Right lobe of liver (tissue), 6 donors: Measurements from ENCODE around the gene ENOX1. TPM values are rescaled to one million over a fixed set of nuclear protein-coding genes. Genes with fewer than 3 reads are reported as not detected.

Experiments used
- ATAC-seq, 4 donors: fragments of 200-7000 bp; cut with Tn5 transposase; one replicate each; pipeline ENCODE4 v1.9.1; 2020; ENCODE audit warnings: mild to moderate bottlenecking in 4 of 4, moderate library complexity in 4 of 4
- DNase-seq, 3 donors: peaks; one replicate each; pipeline ENCODE4 v3.0.0-alpha.2; 2020
- H3K27ac ChIP-seq, 3 donors: fragments of 200-600 bp; one replicate each; pipeline ENCODE4 v1.8.0; 2022
- H3K27me3 ChIP-seq, 2 donors: fragments of 200-600 bp; one replicate each; pipeline ENCODE4 v1.8.0; 2022
- H3K36me3 ChIP-seq, 4 donors: fragments of 200-600 bp; sonication (generic) in 1 of 4; one replicate each; pipeline versions ENCODE4 v1.5.1 to v1.8.0; 2017 to 2022; ENCODE audit warnings: control low read depth in 1 of 4
- H3K4me1 ChIP-seq, 4 donors: fragments of 200-600 bp; sonication (generic) in 1 of 4; one replicate each; pipeline versions ENCODE4 v1.5.1 to v1.8.0; 2017 to 2022; ENCODE audit warnings: control low read depth in 1 of 4
- H3K4me3 ChIP-seq, 3 donors: fragments of 200-600 bp; one replicate each; pipeline ENCODE4 v1.8.0; 2022
- H3K9me3 ChIP-seq, 4 donors: fragments of 200-600 bp; sonication (generic) in 1 of 4; one replicate each; pipeline versions ENCODE4 v1.5.1 to v1.8.0; 2017 to 2022; ENCODE audit warnings: control low read depth in 1 of 4
- POLR2A ChIP-seq: fragments of 450-650 bp; IDR thresholded peaks from one replicate; pipeline ENCODE4 v1.6.1; 2017; ENCODE audit warnings: antibody characterized with exemption, mild to moderate bottlenecking
- WGBS: methylation state at CpG from one replicate; pipeline ENCODE4 v1.1.6; 2018; ENCODE audit warnings: low coverage, low lambda C conversion rate; ENCODE audit not compliant: insufficient coverage; ENCODE audit errors: missing lambda C conversion rate; 5-methylcytosine and 5-hydroxymethylcytosine counted together
- intact Hi-C, 2 donors: fragments of 100-400 bp; cut with DNase I; formaldehyde crosslinking; loops; one replicate each; pipeline versions ENCODE4 v1.11.2 to v1.14.1; 2022
- total RNA-seq, 6 experiments: library from RNA; depleted of rRNA in 2 of 6; stranded (reverse); fragments of >200 nt in 2 of 6; fragmentation: NEBNext Ultra II Directional in 3 of 6; extraction: Animal tissue kit (Norgen Biotek cat#: 25700) in 3 of 6; gene quantifications; one replicate each; pipeline versions ENCODE4 v1.1.0 to v1.2.4, GENCODE V29; 2016 to 2023
- TF ChIP-seq, protein P1 (sequence below), 4 donors: fragments of 200-600 bp in 3 of 4; fragments of 450-650 bp in 1 of 4; IDR thresholded peaks; one replicate each; pipeline versions ENCODE4 v1.5.1 to v1.8.0; 2016 to 2022; ENCODE audit warnings: antibody characterized with exemption in 4 of 4, mild to moderate bottlenecking in 2 of 4
- donor health status: DM: no; HTN: yes; CAD: no.
- donor health status: DM: no; HTN: no; CAD: no.
- donor health status: DM: no; HTN: no; CAD: no.
- donor health status: DM: no; HTN: yes; CAD: no.
- donor health status: DM: no; HTN: yes; CAD: no.

Gene ENOX1
- total RNA-seq, 6 experiments from 2014 or later: 0.07 to 0.16 TPM; not detected in 4

DNA sequence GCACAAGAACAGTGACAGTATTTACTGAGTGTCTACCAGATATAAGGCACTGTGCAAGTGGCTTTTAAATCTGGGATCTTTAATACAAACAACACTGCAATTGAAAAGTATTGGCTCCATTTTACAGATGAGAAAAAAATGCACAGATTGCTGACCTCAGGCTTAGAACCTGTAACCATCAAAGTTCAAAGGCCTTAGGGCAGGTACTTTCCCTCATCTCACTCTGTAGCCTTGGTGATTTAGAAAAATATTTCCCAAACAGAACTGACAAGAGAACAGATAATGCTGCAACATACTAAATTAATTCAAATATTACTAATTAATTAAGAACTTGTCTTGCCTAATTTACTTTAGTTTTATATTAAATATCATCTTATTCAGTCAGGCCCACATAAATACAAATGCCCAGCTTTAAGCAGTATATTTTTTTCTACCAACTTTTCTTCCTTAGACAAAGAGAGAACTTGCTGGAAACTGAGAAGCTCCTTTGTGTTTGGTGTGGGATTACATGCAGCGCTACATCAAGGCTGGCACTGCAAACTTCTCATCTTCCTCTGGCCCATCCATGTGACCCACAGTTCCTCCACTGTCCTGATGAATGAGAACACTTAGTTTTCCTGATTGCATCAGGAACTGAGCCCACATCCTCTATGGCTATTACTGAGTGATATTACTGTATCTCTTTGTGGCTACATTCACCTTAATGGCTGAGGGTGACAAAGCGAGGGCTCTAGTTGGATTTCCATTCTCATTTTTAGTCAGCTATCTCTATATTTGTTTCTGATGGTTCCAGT, 302.1 kb downstream of the ENOX1 start:
- peak in 3 of 4 donors; percentile 35 to 49 (median 45) for ATAC-seq
- Histone ChIP-seq H3K36me3 (no peaks in the 10 kb centered on the region), H3K9me3 (no peaks in the 10 kb centered on the region), H3K27ac (no peak overlapping the region), H3K27me3 (no peaks in the 10 kb centered on the region), H3K4me1 (no peaks in the 10 kb centered on the region), H3K4me3 (no peak overlapping the region)
- WGBS: 49% methylated on average over 2 of the region's 2 CpGs
- intact Hi-C loops: no loop called here
- TF ChIP-seq POLR2A: no peak
- TF ChIP-seq, protein P1, sequence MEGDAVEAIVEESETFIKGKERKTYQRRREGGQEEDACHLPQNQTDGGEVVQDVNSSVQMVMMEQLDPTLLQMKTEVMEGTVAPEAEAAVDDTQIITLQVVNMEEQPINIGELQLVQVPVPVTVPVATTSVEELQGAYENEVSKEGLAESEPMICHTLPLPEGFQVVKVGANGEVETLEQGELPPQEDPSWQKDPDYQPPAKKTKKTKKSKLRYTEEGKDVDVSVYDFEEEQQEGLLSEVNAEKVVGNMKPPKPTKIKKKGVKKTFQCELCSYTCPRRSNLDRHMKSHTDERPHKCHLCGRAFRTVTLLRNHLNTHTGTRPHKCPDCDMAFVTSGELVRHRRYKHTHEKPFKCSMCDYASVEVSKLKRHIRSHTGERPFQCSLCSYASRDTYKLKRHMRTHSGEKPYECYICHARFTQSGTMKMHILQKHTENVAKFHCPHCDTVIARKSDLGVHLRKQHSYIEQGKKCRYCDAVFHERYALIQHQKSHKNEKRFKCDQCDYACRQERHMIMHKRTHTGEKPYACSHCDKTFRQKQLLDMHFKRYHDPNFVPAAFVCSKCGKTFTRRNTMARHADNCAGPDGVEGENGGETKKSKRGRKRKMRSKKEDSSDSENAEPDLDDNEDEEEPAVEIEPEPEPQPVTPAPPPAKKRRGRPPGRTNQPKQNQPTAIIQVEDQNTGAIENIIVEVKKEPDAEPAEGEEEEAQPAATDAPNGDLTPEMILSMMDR (IDR thresholded peaks at IDR 0.05): no peak
- no peak for DNase-seq

DNA sequence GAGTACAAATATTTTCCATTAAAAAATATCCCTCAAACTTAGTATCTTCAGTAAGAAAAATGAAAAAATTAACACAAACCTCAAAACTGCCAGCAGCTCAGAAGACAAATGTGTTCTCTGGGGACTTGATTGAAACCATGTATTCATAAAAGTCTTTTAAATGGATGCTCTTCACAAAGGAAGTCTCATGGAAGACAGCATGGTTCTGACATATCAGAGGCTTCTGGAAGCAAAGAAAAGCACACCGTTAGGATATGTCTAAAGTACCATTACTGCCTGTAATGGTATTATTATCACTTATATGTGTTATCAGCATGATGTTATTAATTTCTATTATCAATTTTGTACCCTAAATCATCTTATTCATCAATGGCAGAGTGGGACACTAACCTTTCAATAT, 302.8 kb downstream of the ENOX1 start:
- no peak for ATAC-seq
- WGBS: 80% methylated on average over 1 of the region's 1 CpG
- intact Hi-C loops: no loop called here

DNA sequence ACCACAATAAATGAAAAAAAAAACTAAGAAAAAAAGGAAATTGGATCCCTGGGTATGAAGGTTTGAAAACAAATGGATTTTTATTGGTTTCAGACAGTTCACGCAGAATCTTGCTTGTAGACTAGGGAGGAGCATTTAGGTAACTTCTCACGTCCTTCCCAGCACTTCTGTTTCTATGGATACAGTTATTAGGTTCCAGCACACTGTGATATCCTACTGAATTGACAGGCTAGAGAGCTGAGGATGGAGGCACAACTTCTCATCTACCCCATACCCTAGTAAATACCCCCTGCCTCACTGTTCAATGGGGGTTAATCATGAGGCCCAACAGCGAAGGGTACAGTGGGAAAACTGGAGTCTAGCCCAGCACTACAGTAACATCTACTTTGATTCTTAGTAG, 304.1 kb downstream of the ENOX1 start:
- intact Hi-C loops: no loop called here
- Histone ChIP-seq H3K4me3 (no peak overlapping the region), H3K9me3 (no peaks in the 10 kb centered on the region), H3K36me3 (no peaks in the 10 kb centered on the region), H3K27me3 (no peaks in the 10 kb centered on the region), H3K4me1 (no peaks in the 10 kb centered on the region), H3K27ac (no peak overlapping the region)
- 79% methylated on average over 3 of the region's 3 CpGs for WGBS
- TF ChIP-seq, protein P1 (IDR thresholded peaks at IDR 0.05): no peak
- no peak for TF ChIP-seq POLR2A
- ATAC-seq: no peak
- no peak for DNase-seq

More for the DNA sequence above, 302.8 kb downstream of the ENOX1 start:
- DNase-seq: no peak
- Histone ChIP-seq H3K9me3 (no peaks in the 10 kb centered on the region), H3K36me3 (no peaks in the 10 kb centered on the region), H3K27ac (no peak overlapping the region), H3K4me1 (no peaks in the 10 kb centered on the region), H3K27me3 (no peaks in the 10 kb centered on the region), H3K4me3 (no peak overlapping the region)
- no peak for TF ChIP-seq POLR2A
- TF ChIP-seq, protein P1 (IDR thresholded peaks at IDR 0.05): no peak

- no peaks in the 10 kb centered on the region for H3K36me3 ChIP-seq
- no peak overlapping the region for H3K27ac ChIP-seq
- no peaks in the 10 kb centered on the region for H3K4me1 ChIP-seq
- no peak overlapping the region for H3K4me3 ChIP-seq
- TF ChIP-seq POLR2A: no peak
- TF ChIP-seq, protein P1 (IDR thresholded peaks at IDR 0.05): no peak
- intact Hi-C loops: no loop called here
- ATAC-seq: no peak
- no peaks in the 10 kb centered on the region for H3K9me3 ChIP-seq
- no peaks in the 10 kb centered on the region for H3K27me3 ChIP-seq
- DNase-seq: no peak
- WGBS: 79% methylated on average over 2 of the region's 2 CpGs
Observed at GRCh38 chr13:43482026-43482425, 304.7 kb downstream of the ENOX1 start.
